ENCODE measurements around the gene TSPYL1. TPM values are rescaled to one million over a fixed set of nuclear protein-coding genes. Genes with fewer than 3 reads are reported as not detected.

TSPYL1 gene
- total and polyA plus RNA-seq, 10 of the 15 experiments (the other 5 are each of a cell fraction or from before 2014, with no cell fraction given): 22.9 to 44.1 (median 27.0) TPM

GRCh38 chr6:116253188-116253504, 26.6 kb downstream of the TSPYL1 start:
- BruUV-seq (replicated peaks): no TSS peak
- no peaks in the 10 kb centered on the region for H3K27me3 ChIP-seq (replicated peaks in 1 of 2; ENCODE audit: control insufficient read depth in 2 of 2, insufficient read depth in 2 of 2, low read length in 1 of 2)
- H3K4me1 ChIP-seq (ENCODE audit: control insufficient read depth, insufficient read depth, low read length): peaks cover 13% of the 10 kb centered on the region
- H3K4me2 ChIP-seq (ENCODE audit: control insufficient read depth, insufficient read depth): peak overlapping the region; percentile 95
- H3K79me2 ChIP-seq (ENCODE audit: control insufficient read depth, insufficient read depth, low read length): peaks cover 38% of the 10 kb centered on the region
- POLR2A ChIA-PET: interaction anchor here (1.5 to 3.1 kb wide), 2 partner anchors 15 to 44 kb away, joined by 3 to 12 read pairs; no protein-coding TSS in a partner anchor
- intact Hi-C loops (cut with micrococcal nuclease; ENCODE audit: unreplicated experiment) (loop anchor here (10.0 kb wide), 1 partner anchor 238 kb away; no protein-coding TSS in a partner anchor), in situ Hi-C loops (cut with MboI) (no loop called here)
- peak overlapping the region; percentile 90 for H3K27ac ChIP-seq (ENCODE audit: control insufficient read depth, insufficient read depth)
- H3K36me3 ChIP-seq (ENCODE audit: control insufficient read depth in 2 of 2, insufficient read depth in 2 of 2, low read length in 1 of 2): no peaks in the 10 kb centered on the region
- H2AFZ ChIP-seq (ENCODE audit: control insufficient read depth, low read depth, low read length): peak overlapping the region; percentile 99
- RAD21 ChIA-PET (ENCODE audit: unreplicated experiment): interaction anchor here (0.9 to 1.4 kb wide), 2 partner anchors 141 to 244 kb away, joined by 3 read pairs; no protein-coding TSS in a partner anchor
- H4K20me1 ChIP-seq (ENCODE audit: control insufficient read depth, insufficient read depth): no peaks in the 10 kb centered on the region
- DNase-seq (ENCODE audit: low read depth, low spot score): no peak
- WGBS (ENCODE audit: insufficient coverage, insufficient replicate concordance, low lambda C conversion rate, missing lambda C conversion rate): 52% methylated on average over 11 of the region's 11 CpGs
- FAIRE-seq: no peak
- CTCF ChIA-PET: interaction anchor here (1.2 to 3.8 kb wide), 5 partner anchors 9 to 240 kb away, joined by 3 to 37 read pairs (median 4); no protein-coding TSS in a partner anchor
- ATAC-seq: no peak
- TF ChIP-seq BMI1 (IDR thresholded peaks at IDR 0.05; ENCODE audit: borderline replicate concordance): no peak
- TF ChIP-seq MLLT1 (IDR thresholded peaks at IDR 0.05): peak; percentile 97
- TF ChIP-seq TCF12 (IDR thresholded peaks at IDR 0.05; ENCODE audit: low read depth, low read length): no peak
- TF ChIP-seq STAT1 (conservative IDR thresholded peaks at IDR 0.05): no peak
- TF ChIP-seq IRF3 (IDR thresholded peaks at IDR 0.05): no peak
- no peak for TF ChIP-seq CREB1 (IDR thresholded peaks at IDR 0.05; ENCODE audit: low read depth)
- TF ChIP-seq PBX3 (IDR thresholded peaks at IDR 0.05; ENCODE audit: insufficient replicate concordance, low read depth, low read length): no peak
- peak overlapping the region; percentile 92 for H3K9ac ChIP-seq (ENCODE audit: control insufficient read depth, insufficient read depth, low read length)
- SMC1A ChIA-PET (ENCODE audit: uncharacterized antibody, unreplicated experiment): interaction anchor here (0.5 to 1.0 kb wide), 2 partner anchors 27 to 1360 kb away, joined by 3 read pairs; partner anchors contain the start of gene TSPYL1
- H3K9me3 ChIP-seq (replicated peaks; ENCODE audit: control insufficient read depth, insufficient read depth, low read length): no peaks in the 10 kb centered on the region; the same call in 2 of the 3 replicates
- peak overlapping the region; percentile 94 for H3K4me3 ChIP-seq
